ENCODE data around the gene PLEKHG4B. TPM values are rescaled to one million over a fixed set of nuclear protein-coding genes. Genes with fewer than 3 reads are reported as not detected.
"Not testable (repeated sequence)": the region's sequence is repeated elsewhere in the genome, so short reads cannot be mapped to it uniquely, and the experiment has no call there.

The PLEKHG4B gene
- total RNA-seq, 2 experiments from 2014 or later, result not detected

GRCh38 chr5:99815-100214 is 7.8 kb downstream of the PLEKHG4B start:
- ChIA-PET POLR2A (no interaction called here), CTCF (no interaction called here)
- no peaks in the 10 kb centered on the region for H3K4me1 Mint-ChIP-seq (ENCODE audit: low read depth)
- no peak overlapping the region for H3K4me3 Mint-ChIP-seq
- no peaks in the 10 kb centered on the region for H3K9me3 Mint-ChIP-seq
- H3K36me3 Mint-ChIP-seq (ENCODE audit: low read depth), result no peaks in the 10 kb centered on the region
- TF ChIP-seq CTCF (IDR thresholded peaks at IDR 0.05), result no peak
- no peak overlapping the region for H3K27ac Mint-ChIP-seq
- intact Hi-C loops (cut with micrococcal nuclease), result no loop called here
- no peak for ATAC-seq
- H3K27me3 Mint-ChIP-seq, result peaks cover 22% of the 10 kb centered on the region
- DNase-seq, result no peak

- Mint-ChIP-seq H3K4me1 (ENCODE audit: low read depth) (no peaks in the 10 kb centered on the region), H3K9me3 (no peaks in the 10 kb centered on the region), H3K27ac (no peak overlapping the region), H3K36me3 (ENCODE audit: low read depth) (no peaks in the 10 kb centered on the region), H3K4me3 (no peak overlapping the region), H3K27me3 (peaks cover 7% of the 10 kb centered on the region)
- ATAC-seq (no peak), DNase-seq (no peak)
- ChIA-PET CTCF (no interaction called here), POLR2A (no interaction called here)
- no peak for TF ChIP-seq CTCF (IDR thresholded peaks at IDR 0.05)
- intact Hi-C loops (cut with micrococcal nuclease), result no loop called here
Observed at GRCh38 chr5:102411-103043, 10.6 kb downstream of the PLEKHG4B start.

GRCh38 chr5:104106-104505 is 12.1 kb downstream of the PLEKHG4B start:
- H3K27me3 Mint-ChIP-seq; CTCF ChIA-PET; POLR2A ChIA-PET; H3K27ac Mint-ChIP-seq; H3K9me3 Mint-ChIP-seq; ATAC-seq; H3K4me3 Mint-ChIP-seq; H3K36me3 Mint-ChIP-seq (ENCODE audit: low read depth); DNase-seq; intact Hi-C loops (cut with micrococcal nuclease); H3K4me1 Mint-ChIP-seq (ENCODE audit: low read depth): not testable (repeated sequence)

- no peaks in the 10 kb centered on the region for H3K4me1 Mint-ChIP-seq (ENCODE audit: low read depth)
- ChIA-PET CTCF (no interaction called here), POLR2A (no interaction called here)
- no peak for TF ChIP-seq CTCF (IDR thresholded peaks at IDR 0.05)
- no peak for DNase-seq
- peaks cover 2% of the 10 kb centered on the region for H3K9me3 Mint-ChIP-seq
- no peak overlapping the region for H3K27ac Mint-ChIP-seq
- intact Hi-C loops (cut with micrococcal nuclease), result no loop called here
- no peak overlapping the region for H3K4me3 Mint-ChIP-seq
- peaks cover 3% of the 10 kb centered on the region for H3K27me3 Mint-ChIP-seq
- no peaks in the 10 kb centered on the region for H3K36me3 Mint-ChIP-seq (ENCODE audit: low read depth)
- no peak for ATAC-seq
Observed at GRCh38 chr5:104778-105296, 12.9 kb downstream of the PLEKHG4B start.

GRCh38 chr5:105504-106070 is 13.6 kb downstream of the PLEKHG4B start:
- Mint-ChIP-seq H3K36me3 (ENCODE audit: low read depth) (no peaks in the 10 kb centered on the region), H3K4me3 (no peak overlapping the region), H3K27ac (no peak overlapping the region), H3K9me3 (peaks cover 5% of the 10 kb centered on the region), H3K4me1 (ENCODE audit: low read depth) (no peaks in the 10 kb centered on the region), H3K27me3 (peaks cover 2% of the 10 kb centered on the region)
- POLR2A ChIA-PET, result no interaction called here
- no peak for TF ChIP-seq CTCF (IDR thresholded peaks at IDR 0.05)
- no peak for ATAC-seq
- CTCF ChIA-PET, result no interaction called here
- no peak for DNase-seq
- intact Hi-C loops (cut with micrococcal nuclease), result no loop called here

Data from activated CD8-positive, alpha-beta T cell treated with anti-CD3 and anti-CD28 coated beads for 36 hours (primary cell).